AG09319 (cell line): Measurements from ENCODE around the gene PIM3.
"Not testable (repeated sequence)": the region's sequence is repeated elsewhere in the genome, so short reads cannot be mapped to it uniquely, and the experiment has no call there.

ENCODE experiments used
- DNase-seq: peaks from one replicate; pipeline ENCODE4 v3.0.0-alpha.2; 2010; ENCODE audit warnings: low read depth; ENCODE audit errors: extremely low read depth
- CTCF ChIP-seq: IDR thresholded peaks from 2 replicates; pipeline ENCODE4 v1.5.1; 2011; ENCODE audit warnings: low read depth, mild to moderate bottlenecking, inconsistent platforms, low read length, moderate library complexity

The PIM3 gene

DNA sequence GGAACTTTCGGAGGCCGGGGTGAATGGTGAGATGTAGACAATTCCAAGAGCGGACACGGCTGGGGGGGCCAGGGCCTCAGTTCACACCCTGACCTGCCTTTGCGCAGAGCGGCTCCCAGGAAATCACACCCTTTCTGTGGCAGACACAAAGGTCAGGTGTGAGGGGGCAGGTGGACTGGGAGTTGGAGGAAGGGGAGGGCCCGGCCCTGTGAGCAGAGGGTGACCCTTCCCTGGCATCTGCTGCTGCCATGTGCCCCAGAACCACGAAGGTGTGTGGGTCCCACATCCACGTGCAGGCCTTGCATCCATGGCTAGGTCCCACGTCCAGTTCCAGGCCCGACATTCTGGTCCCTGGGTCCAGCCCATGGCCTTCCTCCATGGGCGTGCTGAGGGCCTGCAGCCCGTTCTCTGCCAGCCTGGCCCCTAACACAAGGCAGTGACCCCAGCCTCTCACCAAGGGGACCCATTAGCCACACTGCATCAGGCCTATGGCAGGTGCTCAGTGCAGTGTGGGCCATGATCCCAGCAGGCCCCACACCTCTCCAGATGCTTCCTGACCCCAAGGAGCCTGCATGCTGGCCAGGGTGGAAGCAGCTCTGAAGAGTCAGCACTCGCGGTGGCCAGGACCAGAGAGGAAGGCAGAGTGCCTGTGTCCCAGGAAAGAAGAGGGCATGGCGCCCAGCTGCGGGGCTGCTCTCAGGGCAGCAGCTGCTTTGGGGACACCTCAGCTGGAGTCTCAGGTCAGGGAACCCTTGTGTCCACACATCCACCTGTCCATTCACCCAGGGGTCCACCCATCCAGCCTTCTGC, 18.9 kb upstream of the PIM3 start:
- no peak for TF ChIP-seq CTCF
- no peak for DNase-seq

DNA sequence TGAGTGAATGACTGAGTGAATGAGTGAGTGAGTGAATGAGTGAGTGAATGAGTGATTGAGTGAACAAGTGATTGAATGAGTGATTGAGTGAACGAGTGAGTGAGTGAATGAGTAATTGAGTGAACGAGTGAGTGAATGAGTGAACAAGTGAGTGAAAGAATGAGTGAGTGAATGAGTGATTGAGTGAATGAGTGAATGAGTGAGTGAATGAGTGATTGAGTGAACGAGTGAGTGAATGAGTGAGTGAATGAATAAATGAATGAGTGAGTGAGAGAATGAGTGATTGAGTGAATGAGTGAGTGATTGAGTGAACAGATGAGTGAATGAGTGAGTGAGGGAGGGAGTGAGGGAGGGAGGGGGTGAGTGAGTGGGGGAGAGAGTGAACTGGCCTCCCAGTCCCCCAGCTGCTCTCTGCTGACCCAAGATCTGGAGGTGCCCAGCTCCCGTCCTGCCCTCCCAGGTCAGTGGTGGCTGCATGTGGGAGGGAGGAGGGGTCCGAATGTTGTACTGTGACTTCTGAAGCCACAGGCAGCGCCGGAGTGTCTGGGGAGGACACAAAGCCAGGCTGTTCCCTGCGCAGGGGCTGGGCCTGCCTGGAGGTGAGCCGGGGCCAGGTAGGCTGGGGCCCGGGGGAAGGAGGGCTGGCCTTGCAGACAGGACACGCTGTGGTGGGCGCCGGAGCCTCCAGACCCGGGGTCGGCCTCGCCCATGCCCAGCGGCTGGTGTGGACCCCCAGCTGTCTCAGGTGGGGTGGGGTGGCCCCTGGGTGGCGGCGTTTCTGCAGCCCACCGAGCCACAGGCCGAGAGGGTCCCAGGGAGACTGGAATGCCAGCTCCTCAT, 17.8 kb upstream of the PIM3 start:
- TF ChIP-seq CTCF = no peak
- DNase-seq = no peak

- no peak for TF ChIP-seq CTCF
- DNase-seq = no peak
Measured at GRCh38 chr22:49943405-49943765, 17.2 kb upstream of the PIM3 start.

GRCh38 chr22:49943771-49944398, 16.7 kb upstream of the PIM3 start:
- no peak for DNase-seq
- no peak for TF ChIP-seq CTCF

GRCh38 chr22:49944399-49944891, 16.1 kb upstream of the PIM3 start:
- no peak for TF ChIP-seq CTCF
- DNase-seq = no peak

DNA sequence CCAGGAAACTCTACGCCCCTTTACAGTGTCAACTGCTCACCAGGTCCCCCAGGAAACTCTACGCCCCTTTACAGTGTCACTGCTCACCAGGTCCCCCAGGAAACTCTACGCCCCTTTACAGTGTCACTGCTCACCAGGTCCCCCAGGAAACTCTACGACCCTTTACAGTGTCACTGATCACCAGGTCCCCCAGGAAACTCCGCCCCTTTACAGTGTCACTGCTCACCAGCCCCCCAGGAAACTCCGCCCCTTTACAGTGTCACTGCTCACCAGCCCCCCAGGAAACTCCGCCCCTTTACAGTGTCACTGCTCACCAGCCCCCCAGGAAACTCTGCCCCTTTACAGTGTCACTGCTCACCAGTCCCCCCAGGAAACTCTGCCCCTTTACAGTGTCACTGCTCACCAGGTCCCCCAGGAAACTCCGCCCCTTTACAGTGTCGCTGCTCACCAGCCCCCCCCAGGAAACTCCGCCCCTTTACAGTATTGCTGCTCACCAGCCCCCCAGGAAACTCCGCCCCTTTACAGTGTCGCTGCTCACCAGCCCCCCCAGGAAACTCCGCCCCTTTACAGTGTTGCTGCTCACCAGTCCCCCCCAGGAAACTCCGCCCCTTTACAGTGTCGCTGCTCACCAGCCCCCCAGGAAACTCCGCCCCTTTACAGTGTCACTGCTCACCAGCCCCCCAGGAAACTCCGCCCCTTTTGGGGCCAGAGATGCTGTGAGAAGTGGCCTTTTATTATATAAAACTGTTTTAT, 15.4 kb upstream of the PIM3 start:
- not testable (repeated sequence) for DNase-seq

GRCh38 chr22:49946612-49947295, 13.8 kb upstream of the PIM3 start:
- TF ChIP-seq CTCF = no peak
- DNase-seq = no peak
